HCEC 1CT (cell line): ENCODE results near the gene GNPDA1.
"Not testable (repeated sequence)": the region's sequence is repeated elsewhere in the genome, so short reads cannot be mapped to it uniquely, and the experiment has no call there.

Experiments
- DNase-seq: peaks from one replicate; pipeline ENCODE4 v3.0.0-alpha.2; 2017

The GNPDA1 gene

GRCh38 chr5:142012792-142013388 is at the start of gene GNPDA1:
GNPDA1 (minus strand) TSS chr5:142013027; CDS start chr5:142012035, 992 bp downstream.
- DNase-seq, result peak; percentile 85

- peak; percentile 50 for DNase-seq
Measured at GRCh38 chr5:142059304-142059940, 46.6 kb upstream of the GNPDA1 start.

GRCh38 chr5:142057697-142058056 is 44.9 kb upstream of the GNPDA1 start:
- DNase-seq, result no peak

- no peak for DNase-seq
Measured at GRCh38 chr5:142056816-142057696, 44.2 kb upstream of the GNPDA1 start.

- no peak for DNase-seq
Measured at GRCh38 chr5:142055301-142055700, 42.5 kb upstream of the GNPDA1 start.

- DNase-seq, result peak; percentile 40
Measured at GRCh38 chr5:142053426-142054151, 40.8 kb upstream of the GNPDA1 start.

GRCh38 chr5:142052026-142052425 is 39.2 kb upstream of the GNPDA1 start:
- not testable (repeated sequence) for DNase-seq

GRCh38 chr5:142048272-142048671 is 35.4 kb upstream of the GNPDA1 start:
- DNase-seq, result no peak

GRCh38 chr5:142046191-142046590 is 33.4 kb upstream of the GNPDA1 start:
- no peak for DNase-seq

- not testable (repeated sequence) for DNase-seq
Measured at GRCh38 chr5:142040881-142041280, 28.1 kb upstream of the GNPDA1 start.

GRCh38 chr5:142040285-142040684 is 27.5 kb upstream of the GNPDA1 start:
- DNase-seq, result no peak

GRCh38 chr5:142038735-142039134 is 25.9 kb upstream of the GNPDA1 start:
- DNase-seq, result no peak

- not testable (repeated sequence) for DNase-seq
Measured at GRCh38 chr5:142037599-142037998, 24.8 kb upstream of the GNPDA1 start.

GRCh38 chr5:142036918-142037317 is 24.1 kb upstream of the GNPDA1 start:
- no peak for DNase-seq

GRCh38 chr5:142034994-142035393 is 22.2 kb upstream of the GNPDA1 start:
- no peak for DNase-seq

GRCh38 chr5:142033632-142034567 is 21.1 kb upstream of the GNPDA1 start:
- DNase-seq, result not testable (repeated sequence)

- no peak for DNase-seq
Measured at GRCh38 chr5:142032747-142033631, 20.2 kb upstream of the GNPDA1 start.

- no peak for DNase-seq
Measured at GRCh38 chr5:142032150-142032549, 19.3 kb upstream of the GNPDA1 start.

GRCh38 chr5:142025637-142026036 is 12.8 kb upstream of the GNPDA1 start:
- no peak for DNase-seq

GRCh38 chr5:142024771-142025304 is 12.0 kb upstream of the GNPDA1 start:
- DNase-seq, result peak; percentile 92

GRCh38 chr5:142023836-142024235 is 11.0 kb upstream of the GNPDA1 start:
- DNase-seq, result no peak
